H9 (cell line): Measurements from ENCODE around the gene SULF2. TPM values are rescaled to one million over a fixed set of nuclear protein-coding genes. Genes with fewer than 3 reads are reported as not detected.
A peak's percentile ranks its signal among the peaks of the same experiment; 100 is the strongest.

Source experiments
- DNase-seq: peaks from one replicate; pipeline ENCODE4 v3.0.0-alpha.2; 2017
- H2AFZ ChIP-seq: one replicate; pipeline ENCODE4 v1.6.1; 2013; ENCODE audit warnings: mild to moderate bottlenecking, low read length, control low read depth, moderate library complexity
- H2AK5ac ChIP-seq: 2 replicates; pipeline ENCODE4 v1.6.1; 2013; ENCODE audit warnings: low read length, control low read depth, mixed read lengths; ENCODE audit not compliant: insufficient read length
- H2BK120ac ChIP-seq: one replicate; pipeline ENCODE4 v1.6.1; 2013; ENCODE audit warnings: low read depth, mild to moderate bottlenecking, low read length, control low read depth, inconsistent platforms; ENCODE audit not compliant: poor library complexity, severe bottlenecking
- H2BK12ac ChIP-seq: 2 replicates; pipeline ENCODE4 v1.6.1; 2013; ENCODE audit warnings: low read length, control low read depth, mixed read lengths, low read depth; ENCODE audit not compliant: insufficient read length
- H2BK15ac ChIP-seq: 2 replicates; pipeline ENCODE4 v1.6.1; 2013; ENCODE audit warnings: low read depth, low read length, control low read depth
- H2BK20ac ChIP-seq: one replicate; pipeline ENCODE4 v1.6.1; 2013; ENCODE audit warnings: low read depth, mild to moderate bottlenecking, low read length, control low read depth, inconsistent platforms; ENCODE audit not compliant: poor library complexity, severe bottlenecking
- H2BK5ac ChIP-seq: 2 replicates; pipeline ENCODE4 v1.6.1; 2013; ENCODE audit warnings: low read length, control low read depth, mixed read lengths; ENCODE audit not compliant: insufficient read length
- H3K14ac ChIP-seq: 2 replicates; pipeline ENCODE4 v1.6.1; 2013; ENCODE audit warnings: low read length, control low read depth; ENCODE audit not compliant: insufficient read depth
- H3K18ac ChIP-seq: 2 replicates; pipeline ENCODE4 v1.6.1; 2013; ENCODE audit warnings: low read depth, mild to moderate bottlenecking, mixed read lengths, low read length, control low read depth; ENCODE audit not compliant: insufficient read length
- H3K23ac ChIP-seq: 2 replicates; pipeline ENCODE4 v1.6.1; 2013; ENCODE audit warnings: low read length, control low read depth, mixed read lengths, low read depth; ENCODE audit not compliant: insufficient read length
- H3K23me2 ChIP-seq: 2 replicates; pipeline ENCODE4 v1.6.1; 2013; ENCODE audit warnings: low read depth, mild to moderate bottlenecking, mixed read lengths, low read length, control low read depth; ENCODE audit not compliant: insufficient read length, poor library complexity, severe bottlenecking
- H3K27ac ChIP-seq: 2 replicates; pipeline ENCODE4 v1.5.1; 2013; ENCODE audit warnings: low read length, control low read depth, mixed read lengths, low read depth; ENCODE audit not compliant: insufficient read length
- H3K27me3 ChIP-seq: 2 replicates; pipeline ENCODE4 v1.6.1; 2013; ENCODE audit warnings: low read length, control low read depth, inconsistent platforms; ENCODE audit not compliant: insufficient read depth
- H3K4ac ChIP-seq: 2 replicates; pipeline ENCODE4 v1.6.1; 2013; ENCODE audit warnings: low read depth, mild to moderate bottlenecking, control low read depth, inconsistent platforms, low read length, moderate library complexity
- H3K4me1 ChIP-seq: 2 replicates; pipeline ENCODE4 v1.6.1; 2013; ENCODE audit warnings: low read length, control low read depth, inconsistent platforms; ENCODE audit not compliant: insufficient read depth
- H3K4me2 ChIP-seq: 2 replicates; pipeline ENCODE4 v1.6.1; 2013; ENCODE audit warnings: low read length, control low read depth, mixed read lengths; ENCODE audit not compliant: insufficient read length, insufficient read depth
- H3K56ac ChIP-seq: 2 replicates; pipeline ENCODE4 v1.6.1; 2013; ENCODE audit warnings: low read depth, mild to moderate bottlenecking, mixed read lengths, low read length, control low read depth; ENCODE audit not compliant: insufficient read length
- H3K79me1 ChIP-seq: 2 replicates; pipeline ENCODE4 v1.6.1; 2013; ENCODE audit warnings: low read depth, mild to moderate bottlenecking, moderate library complexity, low read length, control low read depth, inconsistent platforms; ENCODE audit not compliant: insufficient read depth, poor library complexity, severe bottlenecking
- H3K79me2 ChIP-seq: 2 replicates; pipeline ENCODE4 v1.6.1; 2013; ENCODE audit warnings: low read length, control low read depth, inconsistent platforms; ENCODE audit not compliant: insufficient read depth
- H3K9ac ChIP-seq: 2 replicates; pipeline ENCODE4 v1.6.1; 2013; ENCODE audit warnings: low read length, control low read depth, mixed read lengths; ENCODE audit not compliant: insufficient read length; ENCODE audit errors: extremely low read depth
- H3K9me3 ChIP-seq: one replicate; pipeline ENCODE4 v1.6.1; 2013; ENCODE audit warnings: low read depth, low read length, inconsistent platforms; ENCODE audit not compliant: control insufficient read depth
- H3T11ph ChIP-seq: one replicate; pipeline ENCODE4 v1.6.1; 2013; ENCODE audit warnings: mild to moderate bottlenecking, low read length, control low read depth, inconsistent platforms
- H4K20me1 ChIP-seq: one replicate; pipeline ENCODE4 v1.6.1; 2013; ENCODE audit not compliant: control insufficient read depth, insufficient read length, insufficient read depth
- H4K5ac ChIP-seq: 2 replicates; pipeline ENCODE4 v1.6.1; 2013; ENCODE audit warnings: low read depth, mild to moderate bottlenecking, mixed read lengths, low read length, control low read depth; ENCODE audit not compliant: insufficient read length
- H4K8ac ChIP-seq: replicated peaks from 2 replicates; pipeline ENCODE4 v1.6.1; 2013; ENCODE audit warnings: low read length, control low read depth, mixed read lengths, low read depth; ENCODE audit not compliant: insufficient read length
- H4K91ac ChIP-seq: 2 replicates; pipeline ENCODE4 v1.6.1; 2013; ENCODE audit warnings: low read depth, mild to moderate bottlenecking, moderate library complexity, mixed read lengths, low read length, control low read depth; ENCODE audit not compliant: insufficient read length
- H3K27ac Mint-ChIP-seq, 3 experiments: 2 replicates in 2 of 3; 3 replicates in 1 of 3; pipeline ENCODE4 v1.8.0; 2020 to 2021; ENCODE audit warnings: mixed read lengths in 3 of 3, mild to moderate bottlenecking in 1 of 3, moderate library complexity in 1 of 3
- H3K27me3 Mint-ChIP-seq: 2 replicates; pipeline ENCODE4 v1.8.0; 2021; ENCODE audit warnings: low read depth, mild to moderate bottlenecking, moderate library complexity, mixed read lengths
- H3K36me3 Mint-ChIP-seq, 3 experiments: 2 replicates in 2 of 3; 3 replicates in 1 of 3; pipeline ENCODE4 v1.8.0; 2020 to 2021; ENCODE audit warnings: low read depth in 3 of 3, mixed read lengths in 3 of 3; ENCODE audit not compliant: insufficient read depth in 1 of 3
- H3K4me1 Mint-ChIP-seq, 2 experiments: 2 replicates each; pipeline ENCODE4 v1.8.0; 2020; ENCODE audit warnings: mixed read lengths in 2 of 2
- H3K4me3 Mint-ChIP-seq, 2 experiments: 2 replicates in 1 of 2; 3 replicates in 1 of 2; pipeline ENCODE4 v1.8.0; 2020 to 2021; ENCODE audit warnings: mild to moderate bottlenecking in 2 of 2, mixed read lengths in 2 of 2, moderate library complexity in 1 of 2
- H3K9me3 Mint-ChIP-seq, 2 experiments: 2 replicates in 1 of 2; 3 replicates in 1 of 2; pipeline ENCODE4 v1.8.0; 2020; ENCODE audit warnings: mild to moderate bottlenecking in 2 of 2, mixed read lengths in 2 of 2, moderate library complexity in 1 of 2
- CTCF ChIP-seq: fragments of 200-600 bp; sonication (generic); conservative IDR thresholded peaks from 3 replicates; pipeline ENCODE4 v1.8.0; 2021; ENCODE audit warnings: antibody characterized with exemption, mild to moderate bottlenecking
- WGBS: extraction: QIAGEN DNeasy Blood & Tissue Kit; methylation state at CpG from one replicate; pipeline ENCODE4 v1.1.7; 2013; ENCODE audit warnings: missing lambda C conversion rate, low lambda C conversion rate, mixed read lengths; ENCODE audit not compliant: insufficient read length; ENCODE audit errors: extremely low coverage; 5-methylcytosine and 5-hydroxymethylcytosine counted together
- total RNA-seq: library from RNA; stranded (reverse); gene quantifications from 2 replicates; pipeline ENCODE4 v1.2.1, GENCODE V29; 2021

The SULF2 gene
- total RNA-seq, 1 experiment from 2014 or later = 31.2 TPM

GRCh38 chr20:47818466-47818865 lies 33.2 kb upstream of the SULF2 start:
- Histone ChIP-seq H3K27ac (no peak overlapping the region), H2BK12ac (no peak overlapping the region), H3K4ac (no peak overlapping the region), H2BK15ac (no peak overlapping the region), H2BK5ac (no peak overlapping the region), H3K79me1 (no peaks in the 10 kb centered on the region), H4K20me1 (no peaks in the 10 kb centered on the region), H3K14ac (no peak overlapping the region), H3K9me3 (no peaks in the 10 kb centered on the region), H4K91ac (no peak overlapping the region), H3K9ac (no peak overlapping the region), H4K8ac (no peak overlapping the region), H3K79me2 (no peaks in the 10 kb centered on the region), H2BK20ac (no peak overlapping the region), H3K23me2 (no peaks in the 10 kb centered on the region), H2AK5ac (no peak overlapping the region), H3K23ac (no peak overlapping the region), H3K4me2 (no peak overlapping the region), H2BK120ac (no peak overlapping the region), H2AFZ (no peak overlapping the region), H3K56ac (no peak overlapping the region), H4K5ac (no peak overlapping the region), H3K27me3 (no peaks in the 10 kb centered on the region), H3K18ac (no peak overlapping the region), H3K4me1 (no peaks in the 10 kb centered on the region), H3T11ph (no peak overlapping the region)
- Mint-ChIP-seq H3K9me3 (peaks cover 0 to 4% of the 10 kb centered on the region in 2 experiments; a peak in 3 of 5 replicates), H3K36me3 (peaks cover 0 to 1% (median 0%) of the 10 kb centered on the region in 3 experiments; a peak in 2 of 7 replicates), H3K27ac (peak overlapping the region in 1 of 3 experiments; percentile 22; a peak in 1 of 7 replicates), H3K4me1 (peaks cover 5 to 10% of the 10 kb centered on the region in 2 experiments), H3K27me3 (peaks cover 18% of the 10 kb centered on the region), H3K4me3 (no peak overlapping the region)
- DNase-seq = no peak
- no CpG with 5 or more reads among the region's 7 CpGs for WGBS
- no peak for TF ChIP-seq CTCF
